ENCODE measurements around the gene USP17L20.
"Not testable (repeated sequence)": the region's sequence is repeated elsewhere in the genome, so short reads cannot be mapped to it uniquely, and the experiment has no call there.

DNA sequence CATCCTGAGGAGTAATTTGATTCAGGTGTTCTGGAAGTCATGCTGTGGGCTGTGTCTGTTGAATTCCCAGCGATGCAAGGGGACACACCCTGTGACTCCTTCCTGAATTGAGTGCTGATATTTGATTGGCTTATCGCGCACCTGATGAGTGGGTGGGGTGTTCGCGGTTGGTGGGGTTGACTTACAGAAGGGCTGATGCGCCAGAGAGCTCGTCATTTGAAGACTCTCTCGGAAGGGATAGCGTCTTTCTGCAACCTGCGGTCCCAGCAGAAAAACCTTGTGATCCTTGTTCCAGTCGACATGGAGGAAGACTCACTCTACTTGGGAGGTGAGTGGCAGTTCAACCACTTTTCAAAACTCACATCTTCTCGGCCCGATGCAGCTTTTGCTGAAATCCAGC is 4.6 kb downstream of the USP17L20 start, which contains the start of gene USP17L21:
- TF ChIP-seq CTCF (IDR thresholded peaks at IDR 0.05); EZH2 (IDR thresholded peaks at IDR 0.05; ENCODE audit: borderline replicate concordance, insufficient read depth, low read depth, low read length, poor library complexity, severe bottlenecking): not testable (repeated sequence)

All from B cell (primary cell).